HepG2 (cell line): ENCODE data around the gene RHCE. TPM values are rescaled to one million over a fixed set of nuclear protein-coding genes. Genes with fewer than 3 reads are reported as not detected.

ENCODE experiments used
- ATAC-seq: fragments of 200-7000 bp; cut with Tn5 transposase; 3 replicates; pipeline ENCODE4 v1.9.1; 2020; ENCODE audit warnings: mild to moderate bottlenecking, moderate library complexity
- BruUV-seq: library from RNA; stranded (reverse); fragments of 400-500 nt; replicated peaks from 2 replicates; lab custom pipeline; 2021; lab: Mats Ljungman, UMichigan
- CTCF ChIA-PET: fragments of 300-600 bp; formaldehyde crosslinking; extraction: SDS; loops from one replicate; lab custom pipeline; 2021; ENCODE audit warnings: low total read pairs, inconsistent platforms, low intra/inter-chr PET ratio; lab: Yijun Ruan, JAX
- POLR2A ChIA-PET: fragments of 350-600 bp; sonication (Branson Sonifier 250); formaldehyde crosslinking; loops from one replicate; lab custom pipeline; 2020; ENCODE audit warnings: antibody characterized with exemption, inconsistent platforms; lab: Yijun Ruan, JAX
- DNase-seq: peaks from one replicate; pipeline ENCODE4 v3.0.0-alpha.2; 2015; ENCODE audit warnings: low spot score
- FAIRE-seq: peaks from 3 replicates; lab custom pipeline; 2011; peaks lifted over from hg19 to GRCh38; lab: Jason Lieb, UNC
- H2AFZ ChIP-seq: one replicate; pipeline ENCODE4 v1.6.1; 2011; ENCODE audit warnings: low read length, inconsistent platforms
- H3K27ac ChIP-seq: fragments of 300-600 bp; 3 replicates; pipeline ENCODE4 v1.8.0; 2011; ENCODE audit warnings: mixed run types, mild to moderate bottlenecking, mixed read lengths, low read length, inconsistent platforms; ENCODE audit not compliant: insufficient read depth; ENCODE audit errors: extremely low read length
- H3K27me3 ChIP-seq, 2 experiments: fragments of 200-600 bp in 1 of 2; 2 replicates in 1 of 2; 3 replicates in 1 of 2; pipeline versions ENCODE4 v1.6.0 to v1.8.0; 2011; ENCODE audit warnings: low read length in 2 of 2, mild to moderate bottlenecking in 2 of 2, moderate library complexity in 2 of 2, inconsistent platforms in 1 of 2; ENCODE audit not compliant: insufficient read depth in 2 of 2, control insufficient read depth in 1 of 2
- H3K36me3 ChIP-seq, 2 experiments: fragments of 200-600 bp in 1 of 2; replicated peaks in 1 of 2; 2 replicates in 1 of 2; 3 replicates in 1 of 2; pipeline versions ENCODE4 v1.5.1 to v1.8.0; 2011; ENCODE audit warnings: low read length in 2 of 2, inconsistent platforms in 1 of 2; ENCODE audit not compliant: insufficient read depth in 2 of 2, control insufficient read depth in 1 of 2
- H3K4me1 ChIP-seq: 2 replicates; pipeline ENCODE4 v1.5.1; 2012; ENCODE audit warnings: low read length, inconsistent platforms; ENCODE audit not compliant: insufficient read depth
- H3K4me2 ChIP-seq: 2 replicates; pipeline ENCODE4 v1.6.0; 2011; ENCODE audit warnings: low read depth, low read length, inconsistent platforms
- H3K4me3 ChIP-seq, 3 experiments: fragments of 200-600 bp in 1 of 3; sonication (generic), shearing (Covaris generic) in 1 of 3; replicated peaks in 1 of 3; 2 replicates each; pipeline ENCODE4 v1.5.1; 2011 to 2016; ENCODE audit warnings: low read length in 3 of 3, inconsistent platforms in 2 of 3, low read depth in 2 of 3, mild to moderate bottlenecking in 2 of 3, control low read depth in 1 of 3, mixed read lengths in 1 of 3; ENCODE audit not compliant: insufficient read depth in 1 of 3
- H3K79me2 ChIP-seq: one replicate; pipeline ENCODE4 v1.6.1; 2011; ENCODE audit warnings: low read length, inconsistent platforms; ENCODE audit not compliant: insufficient read depth
- H3K9ac ChIP-seq: 2 replicates; pipeline ENCODE4 v1.6.0; 2011; ENCODE audit warnings: mild to moderate bottlenecking, low read depth, low read length, inconsistent platforms; ENCODE audit not compliant: insufficient read depth
- H3K9me3 ChIP-seq: 2 replicates; pipeline ENCODE4 v1.5.1; 2012; ENCODE audit warnings: mild to moderate bottlenecking, low read length
- H4K20me1 ChIP-seq: 2 replicates; pipeline ENCODE4 v1.6.0; 2011; ENCODE audit warnings: inconsistent platforms, mild to moderate bottlenecking, low read length, moderate library complexity; ENCODE audit not compliant: insufficient read depth
- AGO2 ChIP-seq: fragments of 200-400 bp; formaldehyde crosslinking; optimal IDR thresholded peaks from 2 replicates; pipeline ENCODE3; 2017; ENCODE audit warnings: mild to moderate bottlenecking, low read depth, low read length, moderate library complexity
- CENPT ChIP-seq: sonication (generic); formaldehyde crosslinking; IDR thresholded peaks from 2 replicates; pipeline ENCODE4 v1.8.0; 2022; ENCODE audit warnings: low read depth, mild to moderate bottlenecking, moderate library complexity, missing genetic modification reagents
- ETV5 ChIP-seq: IDR thresholded peaks from 2 replicates; pipeline ENCODE4 v1.6.1; 2018; ENCODE audit warnings: missing biosample characterization, missing genetic modification reagents, inconsistent platforms, borderline replicate concordance
- GZF1 ChIP-seq: sonication (generic); formaldehyde crosslinking; IDR thresholded peaks from 2 replicates; pipeline ENCODE4 v1.5.1; 2020; ENCODE audit warnings: mild to moderate bottlenecking, missing genetic modification reagents
- JUN ChIP-seq: sonication (generic); formaldehyde crosslinking; IDR thresholded peaks from 2 replicates; pipeline ENCODE4 v1.4.0; 2020; ENCODE audit warnings: mild to moderate bottlenecking, missing genetic modification reagents
- KLF15 ChIP-seq: sonication (generic); formaldehyde crosslinking; IDR thresholded peaks from 2 replicates; pipeline ENCODE4 v1.8.1; 2023; ENCODE audit warnings: borderline replicate concordance, mild to moderate bottlenecking, inconsistent platforms, missing genetic modification reagents, mixed read lengths
- NAIF1 ChIP-seq: sonication (generic); formaldehyde crosslinking; IDR thresholded peaks from 2 replicates; pipeline ENCODE4 v1.5.0; 2020; ENCODE audit warnings: mild to moderate bottlenecking, missing genetic modification reagents, borderline replicate concordance
- NR1H2 ChIP-seq: sonication (generic); formaldehyde crosslinking; IDR thresholded peaks from 2 replicates; pipeline ENCODE4 v1.8.1; 2022; ENCODE audit warnings: low read depth, missing genetic modification reagents, borderline replicate concordance
- RFX5 ChIP-seq: IDR thresholded peaks from 2 replicates; pipeline ENCODE4 v1.6.1; 2011; ENCODE audit warnings: low read depth, low read length, improper control_type of control experiment
- SAFB2 ChIP-seq: sonication (generic); formaldehyde crosslinking; IDR thresholded peaks from 2 replicates; pipeline ENCODE4 v1.5.1; 2020; ENCODE audit warnings: missing genetic modification reagents, low read depth, mild to moderate bottlenecking, borderline replicate concordance
- ZBTB8A ChIP-seq: sonication (generic); formaldehyde crosslinking; IDR thresholded peaks from 2 replicates; pipeline ENCODE4 v1.4.0; 2020; ENCODE audit warnings: mild to moderate bottlenecking, low read depth, missing genetic modification reagents, borderline replicate concordance
- ZMAT3 ChIP-seq: sonication (generic); formaldehyde crosslinking; conservative IDR thresholded peaks from 2 replicates; pipeline ENCODE4 v1.7.0; 2021; ENCODE audit warnings: missing genetic modification reagents
- ZNF335 ChIP-seq: sonication (generic); formaldehyde crosslinking; IDR thresholded peaks from 2 replicates; pipeline ENCODE4 v1.4.0; 2020; ENCODE audit warnings: missing genetic modification reagents
- WGBS: methylation state at CpG from one replicate; pipeline ENCODE4 v1.1.6; 2017; ENCODE audit warnings: low lambda C conversion rate; 5-methylcytosine and 5-hydroxymethylcytosine counted together
- in situ Hi-C: cut with HindIII; loops from 2 replicates; pipeline ENCODE4 v1.10.0; 2017; ENCODE audit warnings: low pct_unique_long_range_greater_than_20kb; ENCODE audit not compliant: extremely low pct_ligation_motif_present
- intact Hi-C: fragments of 100-400 bp; cut with micrococcal nuclease; formaldehyde crosslinking; loops from one replicate; pipeline ENCODE4 v1.10.0; 2022; ENCODE audit not compliant: unreplicated experiment
- polyA plus RNA-seq, 8 experiments: library from polyadenylated mRNA; depleted of rRNA in 3 of 8; stranded (reverse) in 7 of 8; unstranded in 1 of 8; fragments of >200 nt; fragmentation: Illumina TruSeq in 4 of 8; extraction: Trizol in 4 of 8; gene quantifications; 2 replicates each; pipeline versions ENCODE4 v1.2.1 to v1.2.3, GENCODE V29; 2011 to 2016; ENCODE audit warnings: low read depth in 4 of 8, missing spikeins in 1 of 8, mixed read lengths in 1 of 8; ENCODE audit not compliant: insufficient read depth in 1 of 8
- total RNA-seq, 5 experiments: library from RNA; depleted of rRNA; stranded (reverse); fragments of >200 nt; fragmentation: Illumina TruSeq; extraction: Trizol; gene quantifications; 2 replicates each; pipeline ENCODE4 v1.2.3, GENCODE V29; 2016; ENCODE audit warnings: low read depth in 1 of 5

RHCE gene
- total and polyA plus RNA-seq, 2 of the 13 experiments (the other 11 are each of a cell fraction or from before 2014, with no cell fraction given), result 0.30 TPM; not detected in 1

GRCh38 chr1:25349606-25350005, 71.0 kb downstream of the RHCE start:
- H3K4me1 ChIP-seq, result no peaks in the 10 kb centered on the region
- BruUV-seq, result no TSS peak
- no peak for FAIRE-seq
- no peaks in the 10 kb centered on the region for H3K79me2 ChIP-seq
- in situ Hi-C loops, result loop anchor here (5.0 kb wide), 1 partner anchor 107 kb away; no protein-coding TSS in a partner anchor
- H3K9me3 ChIP-seq, result no peaks in the 10 kb centered on the region
- no peak for DNase-seq
- intact Hi-C loops, result no loop called here
- H3K9ac ChIP-seq, result no peak overlapping the region
- no peak for TF ChIP-seq KLF15
- TF ChIP-seq CENPT (CRISPR knock-in tag), result no peak
- no peak for TF ChIP-seq AGO2
- TF ChIP-seq ETV5 (CRISPR knock-in tag), result no peak
- no peak for TF ChIP-seq NAIF1 (CRISPR knock-in tag)
- TF ChIP-seq SAFB2 (CRISPR knock-in tag), result no peak
- no peak for TF ChIP-seq ZBTB8A
- no peak for TF ChIP-seq ZNF335 (CRISPR knock-in tag)
- TF ChIP-seq ZMAT3 (CRISPR knock-in tag), result no peak
- TF ChIP-seq RFX5, result no peak
- no peak for TF ChIP-seq NR1H2 (CRISPR knock-in tag)
- TF ChIP-seq GZF1 (CRISPR knock-in tag), result no peak
- TF ChIP-seq JUN (CRISPR knock-in tag), result no peak
- no peaks in the 10 kb centered on the region for H3K27me3 ChIP-seq
- ChIA-PET POLR2A (no interaction called here), CTCF (no interaction called here)
- peaks cover 10 to 27% of the 10 kb centered on the region in 2 experiments; a peak in 4 of 5 replicates for H3K36me3 ChIP-seq
- ATAC-seq, result no peak
- H2AFZ ChIP-seq, result no peak overlapping the region
- H3K4me2 ChIP-seq, result no peak overlapping the region
- no peak overlapping the region for H3K4me3 ChIP-seq
- H3K27ac ChIP-seq, result no peak overlapping the region
- H4K20me1 ChIP-seq, result no peaks in the 10 kb centered on the region
- 100% methylated on average over 3 of the region's 3 CpGs for WGBS
